GM23338 (cell line): ENCODE results near the gene RPL14. TPM values are rescaled to one million over a fixed set of nuclear protein-coding genes. Genes with fewer than 3 reads are reported as not detected.

Source experiments
- ATAC-seq: fragments of 200-7000 bp; cut with Tn5 transposase; 3 replicates; pipeline ENCODE4 v1.9.1; 2020
- DNase-seq: peaks from one replicate; pipeline ENCODE4 v3.0.0-alpha.2; 2015; ENCODE audit warnings: low spot score
- H2AFZ ChIP-seq: fragments of 200-600 bp; sonication (generic); 2 replicates; pipeline ENCODE4 v1.8.0; 2016; ENCODE audit warnings: antibody characterized with exemption, mild to moderate bottlenecking, moderate library complexity
- H3F3A ChIP-seq: fragments of 200-600 bp; sonication (generic); replicated peaks from 2 replicates; pipeline ENCODE4 v1.8.0; 2017; ENCODE audit warnings: antibody characterized with exemption, mixed run types, low read depth
- H3K27ac ChIP-seq: fragments of 200-600 bp; sonication (generic); 2 replicates; pipeline ENCODE4 v1.6.1; 2016; ENCODE audit warnings: low read depth
- H3K27me3 ChIP-seq: fragments of 200-600 bp; sonication (generic); 2 replicates; pipeline ENCODE4 v1.8.0; 2016; ENCODE audit warnings: mild to moderate bottlenecking, mixed run types, moderate library complexity; ENCODE audit not compliant: insufficient read depth
- H3K36me3 ChIP-seq: fragments of 200-600 bp; sonication (generic); 2 replicates; pipeline ENCODE4 v1.8.0; 2016; ENCODE audit warnings: mild to moderate bottlenecking; ENCODE audit not compliant: insufficient read depth
- H3K4me1 ChIP-seq: fragments of 200-600 bp; sonication (generic); 2 replicates; pipeline ENCODE4 v1.8.0; 2016; ENCODE audit warnings: mild to moderate bottlenecking, moderate library complexity; ENCODE audit not compliant: insufficient read depth
- H3K4me2 ChIP-seq: fragments of 200-600 bp; sonication (generic); 2 replicates; pipeline ENCODE4 v1.7.1; 2017; ENCODE audit warnings: mixed run types
- H3K4me3 ChIP-seq: fragments of 200-600 bp; sonication (generic); 2 replicates; pipeline ENCODE4 v1.6.1; 2016; ENCODE audit warnings: mixed run types
- H3K79me2 ChIP-seq: fragments of 200-600 bp; sonication (generic); replicated peaks from 2 replicates; pipeline ENCODE4 v1.8.0; 2017; ENCODE audit warnings: mild to moderate bottlenecking; ENCODE audit not compliant: insufficient read depth
- H3K9me2 ChIP-seq: fragments of 200-600 bp; sonication (generic); 2 replicates; pipeline ENCODE4 v1.8.0; 2017; ENCODE audit not compliant: insufficient read depth
- H4K20me1 ChIP-seq: fragments of 200-600 bp; sonication (generic); replicated peaks from 2 replicates; pipeline ENCODE4 v1.8.0; 2017; ENCODE audit warnings: mild to moderate bottlenecking; ENCODE audit not compliant: insufficient read depth
- H3K27ac Mint-ChIP-seq: 2 replicates; pipeline ENCODE4 v1.8.0; 2020; ENCODE audit warnings: inconsistent platforms, mild to moderate bottlenecking, moderate library complexity, mixed read lengths
- H3K27me3 Mint-ChIP-seq: 3 replicates; pipeline ENCODE4 v1.8.0; 2022; ENCODE audit warnings: low read depth, mild to moderate bottlenecking, moderate library complexity, mixed read lengths, inconsistent platforms; ENCODE audit not compliant: insufficient read depth, poor library complexity
- H3K36me3 Mint-ChIP-seq: 3 replicates; pipeline ENCODE4 v1.8.0; 2021; ENCODE audit warnings: low read depth, mild to moderate bottlenecking, inconsistent platforms, moderate library complexity, mixed read lengths
- H3K4me1 Mint-ChIP-seq: 3 replicates; pipeline ENCODE4 v1.8.0; 2020; ENCODE audit warnings: mild to moderate bottlenecking, inconsistent platforms, mixed read lengths
- H3K4me3 Mint-ChIP-seq: 3 replicates; pipeline ENCODE4 v1.8.0; 2021; ENCODE audit warnings: moderate library complexity, mild to moderate bottlenecking, inconsistent platforms, mixed read lengths
- H3K9me3 Mint-ChIP-seq: 3 replicates; pipeline ENCODE4 v1.8.0; 2020; ENCODE audit warnings: moderate library complexity, mild to moderate bottlenecking, inconsistent platforms, mixed read lengths
- CREB1 ChIP-seq: fragments of 250-450 bp; sonication (Bioruptor Pico); IDR thresholded peaks from 2 replicates; pipeline ENCODE4 v1.5.0; 2020; ENCODE audit warnings: low read depth, mild to moderate bottlenecking, moderate library complexity
- CTCF ChIP-seq, 2 experiments: fragments of 200-600 bp in 1 of 2; sonication (generic) in 1 of 2; conservative IDR thresholded peaks; 2 replicates each; pipeline versions ENCODE4 v1.5.1 to v1.6.1; 2016 to 2017; ENCODE audit warnings: antibody characterized with exemption in 2 of 2, low read depth in 2 of 2, mild to moderate bottlenecking in 2 of 2, moderate library complexity in 1 of 2
- ETS1 ChIP-seq: IDR thresholded peaks from 2 replicates; pipeline ENCODE4 v1.6.1; 2016; ENCODE audit warnings: antibody characterized with exemption
- EZH2 ChIP-seq: fragments of 200-600 bp; sonication (generic); IDR thresholded peaks from one replicate; pipeline ENCODE4 v1.8.0; 2017; ENCODE audit warnings: antibody characterized with exemption, mild to moderate bottlenecking, low read depth; ENCODE audit not compliant: unreplicated experiment
- EZH2phosphoT487 ChIP-seq: fragments of 200-600 bp; sonication (generic); IDR thresholded peaks from one replicate; pipeline ENCODE4 v1.8.1; 2018; ENCODE audit warnings: antibody characterized with exemption; ENCODE audit not compliant: unreplicated experiment
- JUNB ChIP-seq: IDR thresholded peaks from one replicate; pipeline ENCODE4 v1.6.1; 2016; ENCODE audit warnings: antibody characterized with exemption; ENCODE audit not compliant: unreplicated experiment
- NANOG ChIP-seq: IDR thresholded peaks from 2 replicates; pipeline ENCODE4 v1.6.1; 2016; ENCODE audit warnings: antibody characterized with exemption, borderline replicate concordance
- POLR2AphosphoS5 ChIP-seq: IDR thresholded peaks from 2 replicates; pipeline ENCODE4 v1.6.1; 2016; ENCODE audit warnings: antibody characterized with exemption, low read depth
- STAT1 ChIP-seq: IDR thresholded peaks from one replicate; pipeline ENCODE4 v1.6.1; 2016; ENCODE audit warnings: antibody characterized with exemption; ENCODE audit not compliant: unreplicated experiment
- ZNF114 ChIP-seq: fragments of 250-450 bp; sonication (Bioruptor Pico); IDR thresholded peaks from 2 replicates; pipeline ENCODE4 v1.5.0; 2020; ENCODE audit warnings: mild to moderate bottlenecking, moderate library complexity
- polyA plus RNA-seq: library from polyadenylated mRNA; unstranded; fragments of >200 nt; fragmentation: Nextera tagmentation; extraction: Ambion mirVana; gene quantifications from 2 replicates; pipeline ENCODE4 v1.2.1, GENCODE V29; 2016
- total RNA-seq: library from RNA; depleted of rRNA; stranded (reverse); fragments of >200 nt; shearing (Covaris generic); gene quantifications from 2 replicates; pipeline ENCODE4 v1.2.3, GENCODE V29; 2014
- TF ChIP-seq, protein P1 (sequence below): IDR thresholded peaks from one replicate; pipeline ENCODE4 v1.6.1; 2018; ENCODE audit warnings: antibody characterized with exemption; ENCODE audit not compliant: unreplicated experiment

RPL14 gene
- total and polyA plus RNA-seq, 2 experiments from 2014 or later: 596 to 1,748 TPM

GRCh38 chr3:40427045-40427669, 30.0 kb upstream of the RPL14 start (continued):
- no peak for TF ChIP-seq ETS1
- TF ChIP-seq EZH2: no peak
- TF ChIP-seq ZNF114 (CRISPR knock-in tag): no peak
- TF ChIP-seq CREB1 (CRISPR knock-in tag): no peak
- no peak for TF ChIP-seq POLR2AphosphoS5
- no peak for TF ChIP-seq NANOG
- TF ChIP-seq EZH2phosphoT487: no peak
- TF ChIP-seq CTCF (conservative IDR thresholded peaks at IDR 0.05; ENCODE audit: low read depth in 2 of 2): no peak
- TF ChIP-seq, protein P1, sequence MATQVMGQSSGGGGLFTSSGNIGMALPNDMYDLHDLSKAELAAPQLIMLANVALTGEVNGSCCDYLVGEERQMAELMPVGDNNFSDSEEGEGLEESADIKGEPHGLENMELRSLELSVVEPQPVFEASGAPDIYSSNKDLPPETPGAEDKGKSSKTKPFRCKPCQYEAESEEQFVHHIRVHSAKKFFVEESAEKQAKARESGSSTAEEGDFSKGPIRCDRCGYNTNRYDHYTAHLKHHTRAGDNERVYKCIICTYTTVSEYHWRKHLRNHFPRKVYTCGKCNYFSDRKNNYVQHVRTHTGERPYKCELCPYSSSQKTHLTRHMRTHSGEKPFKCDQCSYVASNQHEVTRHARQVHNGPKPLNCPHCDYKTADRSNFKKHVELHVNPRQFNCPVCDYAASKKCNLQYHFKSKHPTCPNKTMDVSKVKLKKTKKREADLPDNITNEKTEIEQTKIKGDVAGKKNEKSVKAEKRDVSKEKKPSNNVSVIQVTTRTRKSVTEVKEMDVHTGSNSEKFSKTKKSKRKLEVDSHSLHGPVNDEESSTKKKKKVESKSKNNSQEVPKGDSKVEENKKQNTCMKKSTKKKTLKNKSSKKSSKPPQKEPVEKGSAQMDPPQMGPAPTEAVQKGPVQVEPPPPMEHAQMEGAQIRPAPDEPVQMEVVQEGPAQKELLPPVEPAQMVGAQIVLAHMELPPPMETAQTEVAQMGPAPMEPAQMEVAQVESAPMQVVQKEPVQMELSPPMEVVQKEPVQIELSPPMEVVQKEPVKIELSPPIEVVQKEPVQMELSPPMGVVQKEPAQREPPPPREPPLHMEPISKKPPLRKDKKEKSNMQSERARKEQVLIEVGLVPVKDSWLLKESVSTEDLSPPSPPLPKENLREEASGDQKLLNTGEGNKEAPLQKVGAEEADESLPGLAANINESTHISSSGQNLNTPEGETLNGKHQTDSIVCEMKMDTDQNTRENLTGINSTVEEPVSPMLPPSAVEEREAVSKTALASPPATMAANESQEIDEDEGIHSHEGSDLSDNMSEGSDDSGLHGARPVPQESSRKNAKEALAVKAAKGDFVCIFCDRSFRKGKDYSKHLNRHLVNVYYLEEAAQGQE: no peak
- no peak for TF ChIP-seq STAT1

GRCh38 chr3:40432793-40433192, 24.3 kb upstream of the RPL14 start:
- no peak for DNase-seq
- TF ChIP-seq CTCF (conservative IDR thresholded peaks at IDR 0.05; ENCODE audit: low read depth in 2 of 2): peak; percentile 32 to 48
- TF ChIP-seq JUNB: no peak
- no peak overlapping the region for H3K27ac Mint-ChIP-seq
- H3K27ac ChIP-seq: no peak overlapping the region
- H3K27me3 Mint-ChIP-seq: no peaks in the 10 kb centered on the region
- no peak overlapping the region for H3K4me3 Mint-ChIP-seq
- 0 out of 3 replicates have a peak, but pooled peaks cover 3% of the 10 kb centered on the region for H3K9me3 Mint-ChIP-seq
- H4K20me1 ChIP-seq: no peaks in the 10 kb centered on the region
- H3K4me3 ChIP-seq: no peak overlapping the region
- no peaks in the 10 kb centered on the region for H3K9me2 ChIP-seq
- peaks cover 3% of the 10 kb centered on the region; the same call in 1 of the 3 replicates for H3K36me3 Mint-ChIP-seq
- no peak overlapping the region for H2AFZ ChIP-seq
- no peaks in the 10 kb centered on the region for H3K79me2 ChIP-seq
- peaks cover 9% of the 10 kb centered on the region; the same call in 1 of the 2 replicates for H3K4me1 ChIP-seq
- H3K4me1 Mint-ChIP-seq: peaks cover 12% of the 10 kb centered on the region
- no peak for ATAC-seq
- H3K4me2 ChIP-seq: no peak overlapping the region
- H3K27me3 ChIP-seq: no peaks in the 10 kb centered on the region
- no peaks in the 10 kb centered on the region for H3K36me3 ChIP-seq
- no peaks in the 10 kb centered on the region for H3F3A ChIP-seq
